SK-N-SH treated with all-trans-retinoic acid at 6 μM for 48 hours (cell line): ENCODE data around the gene SMIM1.

ENCODE experiments used
- ATAC-seq: fragments of 200-7000 bp; cut with Tn5 transposase; 3 replicates; pipeline ENCODE4 v1.9.1; 2020; ENCODE audit warnings: mild to moderate bottlenecking, moderate library complexity
- ARNTL ChIP-seq: fragments of 450-650 bp; formaldehyde crosslinking; IDR thresholded peaks from 2 replicates; pipeline ENCODE4 v1.5.0; 2020; ENCODE audit warnings: low read depth, mild to moderate bottlenecking, moderate library complexity, borderline replicate concordance
- BACH2 ChIP-seq: fragments of 250-450 bp; sonication (Bioruptor Pico); IDR thresholded peaks from 2 replicates; pipeline ENCODE4 v1.9.0; 2021; ENCODE audit warnings: mild to moderate bottlenecking, borderline replicate concordance
- CREB5 ChIP-seq: fragments of 250-450 bp; sonication (Bioruptor Pico); IDR thresholded peaks from 2 replicates; pipeline ENCODE4 v1.5.1; 2020; ENCODE audit warnings: low read depth, mild to moderate bottlenecking, moderate library complexity
- CSDC2 ChIP-seq: fragments of 250-450 bp; sonication (Bioruptor Pico); IDR thresholded peaks from 2 replicates; pipeline ENCODE4 v1.5.0; 2020; ENCODE audit warnings: mild to moderate bottlenecking, moderate library complexity
- ESRRG ChIP-seq: fragments of 250-450 bp; sonication (Bioruptor Pico); IDR thresholded peaks from 2 replicates; pipeline ENCODE4 v1.6.1; 2021; ENCODE audit warnings: mild to moderate bottlenecking
- GLIS3 ChIP-seq: fragments of 250-450 bp; sonication (Bioruptor Pico); IDR thresholded peaks from 2 replicates; pipeline ENCODE4 v1.5.0; 2020; ENCODE audit warnings: mild to moderate bottlenecking, moderate library complexity
- ISL1 ChIP-seq: fragments of 250-450 bp; sonication (Bioruptor Pico); IDR thresholded peaks from 2 replicates; pipeline ENCODE4 v2.1.2; 2022; ENCODE audit warnings: mild to moderate bottlenecking, moderate library complexity
- PATZ1 ChIP-seq: fragments of 250-450 bp; sonication (Bioruptor Pico); IDR thresholded peaks from 2 replicates; pipeline ENCODE4 v1.8.0; 2020; ENCODE audit warnings: mild to moderate bottlenecking, moderate library complexity, borderline replicate concordance
- POU6F1 ChIP-seq: fragments of 250-450 bp; sonication (Bioruptor Pico); IDR thresholded peaks from 2 replicates; pipeline ENCODE4 v1.8.0; 2021; ENCODE audit warnings: low read depth, mild to moderate bottlenecking, moderate library complexity, borderline replicate concordance
- PPARA ChIP-seq: fragments of 250-450 bp; sonication (Bioruptor Pico); IDR thresholded peaks from 2 replicates; pipeline ENCODE4 v1.5.0; 2020; ENCODE audit warnings: mild to moderate bottlenecking, borderline replicate concordance
- RARB ChIP-seq: fragments of 250-450 bp; sonication (Bioruptor Pico); IDR thresholded peaks from 2 replicates; pipeline ENCODE4 v1.8.0; 2021; ENCODE audit warnings: mild to moderate bottlenecking, moderate library complexity
- SNAI2 ChIP-seq: fragments of 250-450 bp; sonication (Bioruptor Pico); IDR thresholded peaks from 2 replicates; pipeline ENCODE4 v1.5.0; 2020; ENCODE audit warnings: mild to moderate bottlenecking, moderate library complexity
- TCF4 ChIP-seq: fragments of 250-450 bp; sonication (Bioruptor Pico); IDR thresholded peaks from 2 replicates; pipeline ENCODE4 v1.8.0; 2021; ENCODE audit warnings: mild to moderate bottlenecking, moderate library complexity, borderline replicate concordance
- TOX ChIP-seq: fragments of 250-450 bp; sonication (Bioruptor Pico); IDR thresholded peaks from 2 replicates; pipeline ENCODE4 v1.8.0; 2021; ENCODE audit warnings: mild to moderate bottlenecking, moderate library complexity, borderline replicate concordance
- ZC3H10 ChIP-seq: fragments of 250-450 bp; sonication (Bioruptor Pico); IDR thresholded peaks from 2 replicates; pipeline ENCODE4 v1.5.1; 2021; ENCODE audit warnings: mild to moderate bottlenecking, moderate library complexity
- ZFP3 ChIP-seq: fragments of 250-450 bp; sonication (Bioruptor Pico); IDR thresholded peaks from 2 replicates; pipeline ENCODE4 v1.5.0; 2020; ENCODE audit warnings: mild to moderate bottlenecking, moderate library complexity
- ZFP30 ChIP-seq: fragments of 450-650 bp; formaldehyde crosslinking; IDR thresholded peaks from 2 replicates; pipeline ENCODE4 v1.5.0; 2022; ENCODE audit warnings: mild to moderate bottlenecking, moderate library complexity
- ZNF565 ChIP-seq: fragments of 450-650 bp; formaldehyde crosslinking; conservative IDR thresholded peaks from 2 replicates; pipeline ENCODE4 v1.5.0; 2020; ENCODE audit warnings: low read depth, mild to moderate bottlenecking, moderate library complexity
- ZNF70 ChIP-seq: fragments of 450-650 bp; formaldehyde crosslinking; IDR thresholded peaks from 2 replicates; pipeline ENCODE4 v1.5.0; 2020; ENCODE audit warnings: mild to moderate bottlenecking, moderate library complexity
- TF ChIP-seq, protein P1 (sequence below): fragments of 250-450 bp; sonication (Bioruptor Pico); IDR thresholded peaks from 2 replicates; pipeline ENCODE4 v1.5.1; 2021; ENCODE audit warnings: mild to moderate bottlenecking, moderate library complexity
- TF ChIP-seq, protein P2 (sequence below): fragments of 250-450 bp; sonication (Bioruptor Pico); IDR thresholded peaks from 2 replicates; pipeline ENCODE4 v1.5.0; 2020; ENCODE audit warnings: mild to moderate bottlenecking, moderate library complexity

Gene SMIM1

DNA sequence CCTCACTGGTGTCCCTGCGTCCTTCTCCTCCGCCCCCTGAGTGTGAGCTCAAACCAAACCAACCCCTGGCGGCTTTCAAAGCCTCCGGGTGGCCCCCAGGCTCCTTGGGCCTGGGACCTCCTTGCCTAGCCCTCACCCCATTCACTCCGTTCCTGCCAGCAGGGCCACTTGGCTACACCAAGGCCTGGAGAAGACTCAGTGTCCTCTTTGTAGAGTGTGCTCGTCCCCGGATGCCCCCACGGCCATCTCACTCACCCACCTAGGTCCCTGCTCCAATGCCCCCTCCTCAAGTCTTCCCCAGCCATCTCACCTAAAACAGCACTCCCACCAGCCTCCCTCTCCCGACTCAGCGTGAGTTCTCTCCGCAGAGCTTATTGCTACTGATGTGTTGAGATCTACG, 27.5 kb upstream of the SMIM1 start:
- no peak for ATAC-seq
- TF ChIP-seq PATZ1 (no peak), ZFP3 (no peak), RARB (CRISPR knock-in tag) (no peak), CSDC2 (CRISPR knock-in tag) (no peak), SNAI2 (CRISPR knock-in tag) (no peak), ZC3H10 (CRISPR knock-in tag) (no peak), ESRRG (CRISPR knock-in tag) (no peak), ZFP30 (no peak), POU6F1 (CRISPR knock-in tag) (no peak), GLIS3 (CRISPR knock-in tag) (no peak), ISL1 (CRISPR knock-in tag) (no peak), BACH2 (no peak), ZNF70 (no peak), CREB5 (no peak), ARNTL (CRISPR knock-in tag) (no peak), PPARA (no peak), TCF4 (CRISPR knock-in tag) (no peak)
- TF ChIP-seq, protein P1, sequence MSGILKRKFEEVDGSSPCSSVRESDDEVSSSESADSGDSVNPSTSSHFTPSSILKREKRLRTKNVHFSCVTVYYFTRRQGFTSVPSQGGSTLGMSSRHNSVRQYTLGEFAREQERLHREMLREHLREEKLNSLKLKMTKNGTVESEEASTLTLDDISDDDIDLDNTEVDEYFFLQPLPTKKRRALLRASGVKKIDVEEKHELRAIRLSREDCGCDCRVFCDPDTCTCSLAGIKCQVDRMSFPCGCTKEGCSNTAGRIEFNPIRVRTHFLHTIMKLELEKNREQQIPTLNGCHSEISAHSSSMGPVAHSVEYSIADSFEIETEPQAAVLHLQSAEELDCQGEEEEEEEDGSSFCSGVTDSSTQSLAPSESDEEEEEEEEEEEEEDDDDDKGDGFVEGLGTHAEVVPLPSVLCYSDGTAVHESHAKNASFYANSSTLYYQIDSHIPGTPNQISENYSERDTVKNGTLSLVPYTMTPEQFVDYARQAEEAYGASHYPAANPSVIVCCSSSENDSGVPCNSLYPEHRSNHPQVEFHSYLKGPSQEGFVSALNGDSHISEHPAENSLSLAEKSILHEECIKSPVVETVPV (CRISPR knock-in tag): no peak
- TF ChIP-seq, protein P2, sequence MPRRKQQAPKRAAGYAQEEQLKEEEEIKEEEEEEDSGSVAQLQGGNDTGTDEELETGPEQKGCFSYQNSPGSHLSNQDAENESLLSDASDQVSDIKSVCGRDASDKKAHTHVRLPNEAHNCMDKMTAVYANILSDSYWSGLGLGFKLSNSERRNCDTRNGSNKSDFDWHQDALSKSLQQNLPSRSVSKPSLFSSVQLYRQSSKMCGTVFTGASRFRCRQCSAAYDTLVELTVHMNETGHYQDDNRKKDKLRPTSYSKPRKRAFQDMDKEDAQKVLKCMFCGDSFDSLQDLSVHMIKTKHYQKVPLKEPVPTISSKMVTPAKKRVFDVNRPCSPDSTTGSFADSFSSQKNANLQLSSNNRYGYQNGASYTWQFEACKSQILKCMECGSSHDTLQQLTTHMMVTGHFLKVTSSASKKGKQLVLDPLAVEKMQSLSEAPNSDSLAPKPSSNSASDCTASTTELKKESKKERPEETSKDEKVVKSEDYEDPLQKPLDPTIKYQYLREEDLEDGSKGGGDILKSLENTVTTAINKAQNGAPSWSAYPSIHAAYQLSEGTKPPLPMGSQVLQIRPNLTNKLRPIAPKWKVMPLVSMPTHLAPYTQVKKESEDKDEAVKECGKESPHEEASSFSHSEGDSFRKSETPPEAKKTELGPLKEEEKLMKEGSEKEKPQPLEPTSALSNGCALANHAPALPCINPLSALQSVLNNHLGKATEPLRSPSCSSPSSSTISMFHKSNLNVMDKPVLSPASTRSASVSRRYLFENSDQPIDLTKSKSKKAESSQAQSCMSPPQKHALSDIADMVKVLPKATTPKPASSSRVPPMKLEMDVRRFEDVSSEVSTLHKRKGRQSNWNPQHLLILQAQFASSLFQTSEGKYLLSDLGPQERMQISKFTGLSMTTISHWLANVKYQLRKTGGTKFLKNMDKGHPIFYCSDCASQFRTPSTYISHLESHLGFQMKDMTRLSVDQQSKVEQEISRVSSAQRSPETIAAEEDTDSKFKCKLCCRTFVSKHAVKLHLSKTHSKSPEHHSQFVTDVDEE (CRISPR knock-in tag): no peak

DNA sequence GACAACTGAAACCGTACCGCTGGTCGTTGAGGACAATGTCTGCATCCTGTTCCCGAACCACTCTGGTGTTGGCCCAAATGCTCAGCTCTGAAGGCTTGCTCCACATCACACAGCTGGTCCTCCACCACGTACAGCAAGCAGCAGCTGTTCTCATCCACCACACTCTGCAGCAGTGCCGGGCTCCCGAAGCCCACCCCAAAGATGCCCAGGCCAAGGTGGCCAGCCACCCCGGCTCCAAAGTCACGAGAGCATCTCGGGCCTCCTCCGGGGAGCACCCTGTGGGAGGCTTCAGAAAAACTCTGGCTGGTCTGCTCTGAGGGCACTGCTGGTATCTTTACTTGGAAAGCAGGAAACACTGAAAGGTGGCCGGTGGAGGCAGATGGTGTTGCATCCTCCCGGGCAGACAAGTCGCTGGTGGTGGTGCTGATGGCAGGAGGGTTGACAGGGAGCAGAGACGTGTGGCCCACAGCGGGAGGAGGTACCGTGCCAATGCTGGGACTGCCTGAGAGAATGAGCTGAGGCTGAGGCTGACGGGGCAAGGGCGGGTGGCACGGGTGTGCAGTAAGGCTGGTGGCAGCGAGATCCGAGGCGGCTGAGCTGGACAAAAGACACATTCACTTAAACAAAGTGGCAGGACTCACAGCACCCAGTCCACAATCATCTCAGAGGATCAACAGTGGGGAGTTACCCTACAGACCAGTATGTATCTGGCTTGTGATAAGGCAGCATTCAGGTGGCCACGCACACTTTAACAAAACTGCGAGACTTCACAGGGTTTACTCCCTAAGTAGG, 26.8 kb upstream of the SMIM1 start:
- ATAC-seq: no peak; the same call in 2 of the 3 replicates
- TF ChIP-seq ARNTL (CRISPR knock-in tag) (no peak), RARB (CRISPR knock-in tag) (no peak), ZFP30 (no peak), ISL1 (CRISPR knock-in tag) (no peak), ZNF565 (CRISPR knock-in tag) (no peak), GLIS3 (CRISPR knock-in tag) (no peak), TOX (CRISPR knock-in tag) (no peak), CREB5 (no peak), BACH2 (no peak), SNAI2 (CRISPR knock-in tag) (no peak), POU6F1 (CRISPR knock-in tag) (no peak), ZFP3 (no peak), PPARA (no peak)
- TF ChIP-seq, protein P2 (CRISPR knock-in tag): no peak
